T-helper 2 cell (primary cell): Measurements from ENCODE around the gene RILPL1.
"Not testable (repeated sequence)": the region's sequence is repeated elsewhere in the genome, so short reads cannot be mapped to it uniquely, and the experiment has no call there.

Experiments used
- DNase-seq, 5 experiments: peaks; one replicate each; pipeline versions ENCODE4 v3.0.0 to v3.0.0-alpha.2; 2012 to 2022

Gene RILPL1

GRCh38 chr12:123529686-123530085, 3.8 kb downstream of the RILPL1 start:
- DNase-seq: no peak

GRCh38 chr12:123528858-123529257, 4.7 kb downstream of the RILPL1 start:
- DNase-seq: no peak

- no peak for DNase-seq
Observed at GRCh38 chr12:123526542-123527080, 6.9 kb downstream of the RILPL1 start.

GRCh38 chr12:123524378-123524777, 9.1 kb downstream of the RILPL1 start:
- DNase-seq: no peak

GRCh38 chr12:123523518-123523917, 10.0 kb downstream of the RILPL1 start:
- DNase-seq: no peak

- no peak for DNase-seq
Observed at GRCh38 chr12:123522164-123522563, 11.4 kb downstream of the RILPL1 start.

GRCh38 chr12:123520567-123521474, 12.7 kb downstream of the RILPL1 start:
- no peak for DNase-seq

- no peak for DNase-seq
Observed at GRCh38 chr12:123519141-123520001, 14.1 kb downstream of the RILPL1 start.

GRCh38 chr12:123516216-123516780, 17.2 kb downstream of the RILPL1 start:
- DNase-seq: no peak

GRCh38 chr12:123514582-123515221, 18.8 kb downstream of the RILPL1 start:
- not testable (repeated sequence) for DNase-seq

- DNase-seq: no peak
Observed at GRCh38 chr12:123513805-123514204, 19.7 kb downstream of the RILPL1 start.

GRCh38 chr12:123512838-123513665, 20.5 kb downstream of the RILPL1 start:
- peak in 1 of 5 experiments; percentile 44 for DNase-seq

- DNase-seq: no peak
Observed at GRCh38 chr12:123506843-123507236, 26.7 kb downstream of the RILPL1 start.

- no peak for DNase-seq
Observed at GRCh38 chr12:123506059-123506842, 27.3 kb downstream of the RILPL1 start.

GRCh38 chr12:123502163-123502704, 31.3 kb downstream of the RILPL1 start:
- no peak for DNase-seq

GRCh38 chr12:123499332-123499731, 34.2 kb downstream of the RILPL1 start:
- DNase-seq: no peak

GRCh38 chr12:123498126-123498825, 35.2 kb downstream of the RILPL1 start:
- peak in 1 of 5 experiments; percentile 15 for DNase-seq

- no peak for DNase-seq
Observed at GRCh38 chr12:123497065-123497464, 36.5 kb downstream of the RILPL1 start.

- no peak for DNase-seq
Observed at GRCh38 chr12:123494124-123494851, 39.2 kb downstream of the RILPL1 start.
